Occipital lobe (tissue), 2 donors: Measurements from ENCODE around the gene GET4. TPM values are rescaled to one million over a fixed set of nuclear protein-coding genes. Genes with fewer than 3 reads are reported as not detected.
"Not testable (repeated sequence)": the region's sequence is repeated elsewhere in the genome, so short reads cannot be mapped to it uniquely, and the experiment has no call there.

ENCODE experiments used
- DNase-seq: peaks from one replicate; lab custom pipeline; 2025; lab: John Stamatoyannopoulos, UW
- total RNA-seq: library from RNA; depleted of rRNA; stranded (reverse); fragments of >200 nt; gene quantifications from one replicate; pipeline ENCODE4 v1.2.3, GENCODE V29; 2014

The GET4 gene
- total RNA-seq, 1 donor from 2014 or later: 16.2 TPM

DNA sequence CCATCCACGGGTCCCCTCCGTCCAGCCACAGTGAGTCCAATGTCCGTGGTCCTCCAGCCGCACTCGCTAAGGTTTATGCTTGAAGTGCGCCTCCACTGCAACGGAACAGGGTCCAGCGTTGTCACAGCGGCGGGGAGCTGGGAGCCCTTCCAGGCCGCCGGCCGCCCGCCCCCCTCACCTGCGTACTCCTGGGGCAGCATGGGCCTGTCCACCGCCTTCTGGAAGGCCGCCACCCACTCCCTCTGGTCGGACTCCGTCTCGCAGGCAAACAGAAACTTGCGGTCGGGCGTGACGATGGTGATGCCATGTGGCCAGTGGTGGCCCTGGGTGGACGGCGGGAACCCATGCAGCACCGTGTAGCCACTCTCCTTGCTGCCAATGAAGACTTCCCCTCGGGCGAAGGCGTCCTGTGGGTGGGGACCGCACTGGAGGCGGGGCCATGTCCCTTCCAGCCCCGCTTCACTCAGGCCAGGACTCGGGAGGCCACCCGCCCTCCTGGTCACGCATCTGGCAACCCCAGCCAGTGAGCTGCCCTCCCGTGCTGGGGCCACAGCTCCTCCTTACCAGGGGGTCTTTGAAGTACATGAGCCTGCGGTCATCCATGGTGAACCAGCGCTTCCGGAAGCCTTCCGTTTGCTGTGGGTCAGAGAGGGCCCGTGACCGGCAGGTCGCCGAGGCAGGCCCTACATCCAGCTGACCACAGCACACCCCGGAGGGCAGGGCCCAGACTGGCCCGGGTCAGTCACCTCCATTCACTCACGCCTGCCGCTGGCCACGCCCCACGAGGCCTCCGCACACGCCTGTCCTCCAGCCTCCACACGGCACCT is 22.7 kb downstream of the GET4 start:
- DNase-seq: no peak

GRCh38 chr7:899806-900205 is 23.5 kb downstream of the GET4 start:
- DNase-seq: no peak

- DNase-seq: no peak
Observed at GRCh38 chr7:900331-901040, 24.1 kb downstream of the GET4 start.

- no peak for DNase-seq
Observed at GRCh38 chr7:901041-901387, 24.7 kb downstream of the GET4 start.

DNA sequence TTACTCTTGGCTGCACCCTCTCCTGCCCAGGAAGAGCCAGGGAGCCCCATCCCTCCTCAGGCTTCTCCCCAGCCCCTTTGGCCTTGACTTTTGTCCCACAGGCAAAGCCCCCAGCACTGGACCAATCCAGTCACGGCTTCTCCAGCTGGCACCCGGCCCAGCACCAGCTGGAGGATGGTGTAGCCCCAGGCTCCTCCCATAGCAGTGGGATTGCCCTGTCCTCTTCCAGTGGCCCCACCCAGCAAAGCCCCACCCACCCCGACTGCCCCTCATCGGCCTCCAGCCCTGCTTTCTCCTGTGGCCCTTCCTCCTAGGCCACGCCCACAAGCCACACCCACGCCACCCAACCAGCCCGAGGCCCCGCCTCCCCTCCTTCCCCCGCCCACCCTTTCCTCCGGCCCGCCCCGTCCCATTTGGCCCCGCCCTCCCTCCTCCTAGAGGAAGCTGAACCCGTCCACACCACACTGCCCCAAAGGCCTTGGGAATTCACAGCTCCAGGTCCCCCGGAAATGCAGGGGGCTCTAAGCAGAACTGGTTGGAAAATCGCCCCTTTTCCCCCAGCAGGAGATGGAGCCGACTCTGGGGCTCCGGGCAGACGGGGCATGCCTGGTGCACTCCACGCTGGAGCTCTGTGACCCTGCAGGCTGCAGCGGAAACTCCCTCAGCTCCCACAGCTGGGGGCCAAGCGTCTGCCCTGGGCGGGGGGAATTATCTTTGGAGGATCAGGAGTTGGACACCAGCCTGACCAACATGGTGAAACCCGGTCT is 25.2 kb downstream of the GET4 start:
- peak; percentile 53 for DNase-seq

- no peak for DNase-seq
Observed at GRCh38 chr7:902996-903395, 26.6 kb downstream of the GET4 start.

DNA sequence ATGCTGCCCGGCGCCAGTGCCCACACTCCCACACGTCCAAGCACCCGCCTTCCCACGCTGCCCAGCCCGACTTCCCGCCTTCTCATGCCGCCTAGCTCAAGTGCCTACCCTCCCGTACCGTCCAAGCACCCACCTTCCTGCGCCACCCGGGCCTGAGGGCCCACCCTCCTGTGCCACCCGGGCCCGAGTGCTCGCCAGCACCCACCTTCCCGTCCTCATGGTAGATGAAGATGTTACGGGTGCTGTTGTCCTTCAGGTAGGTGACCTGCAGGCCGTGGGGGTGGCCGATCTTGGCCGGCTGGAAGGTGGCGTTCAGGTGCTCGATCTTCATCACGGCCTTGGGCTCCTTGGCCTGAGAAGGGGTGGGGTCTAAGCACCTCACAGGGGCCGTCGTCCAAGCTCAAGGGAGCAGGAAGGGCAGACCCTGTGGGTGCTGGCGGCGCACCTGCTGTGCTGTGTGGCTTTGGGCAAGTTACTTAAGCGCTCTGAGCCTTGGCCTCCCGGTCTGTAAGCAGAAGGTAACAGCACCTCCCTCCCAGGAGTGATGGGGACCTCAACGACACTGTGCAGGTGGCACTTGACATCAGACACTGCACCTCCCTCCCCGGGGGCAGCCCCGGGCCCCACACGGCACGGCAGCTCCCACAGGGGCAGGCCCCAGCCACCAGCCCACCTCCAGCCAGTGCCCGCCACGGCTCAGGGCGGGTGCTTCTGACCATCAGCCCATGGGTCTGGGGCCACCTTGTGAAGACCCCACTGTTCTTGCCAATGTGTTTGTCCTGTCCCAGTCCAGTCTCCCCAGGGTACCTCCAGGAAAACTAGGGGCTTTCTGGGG is 27.8 kb downstream of the GET4 start:
- DNase-seq: no peak

- no peak for DNase-seq
Observed at GRCh38 chr7:904847-905246, 28.5 kb downstream of the GET4 start.

- DNase-seq: no peak
Observed at GRCh38 chr7:906776-907157, 30.4 kb downstream of the GET4 start.

DNA sequence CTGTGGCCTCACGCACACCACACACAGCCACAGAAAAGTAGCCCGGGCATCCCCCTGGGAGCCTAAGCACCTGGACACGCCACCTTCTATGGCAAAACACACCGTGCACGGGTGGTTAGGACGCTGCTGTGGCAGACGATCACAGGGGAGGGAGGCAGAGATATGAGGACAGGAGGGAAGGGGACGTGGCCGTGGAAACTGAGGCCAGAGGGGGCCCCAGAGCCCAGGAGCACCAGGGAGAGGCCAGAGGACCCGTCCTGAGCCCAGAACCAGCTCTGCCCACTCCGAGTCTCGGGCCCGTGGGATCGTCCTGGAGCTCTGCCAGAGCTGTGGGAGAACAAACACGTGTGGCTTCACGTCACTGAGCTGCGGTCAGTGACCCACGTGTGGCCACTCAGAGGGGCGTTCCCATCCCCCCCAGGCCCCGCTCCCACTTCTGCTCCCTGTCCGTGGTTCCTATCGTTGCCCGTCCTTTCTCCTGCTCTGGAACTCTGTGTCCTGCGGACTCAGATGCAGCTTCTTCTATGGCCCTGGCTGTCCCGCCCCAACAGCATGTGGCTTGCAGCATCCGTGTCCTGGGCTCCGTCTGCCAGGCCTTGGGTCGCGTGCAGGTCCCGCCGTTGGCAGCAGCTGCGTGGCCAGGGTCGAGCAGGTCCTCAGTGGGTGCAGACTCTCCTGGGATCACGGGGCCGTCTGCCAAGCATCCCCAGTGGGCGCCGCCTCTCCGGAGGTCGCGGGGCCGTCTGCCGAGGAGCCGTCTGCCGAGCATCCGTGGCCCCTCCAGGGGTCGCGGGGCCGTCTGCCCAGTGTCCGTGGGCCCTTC is 31.0 kb downstream of the GET4 start:
- no peak for DNase-seq

GRCh38 chr7:908159-908581 is 31.8 kb downstream of the GET4 start:
- no peak for DNase-seq

- not testable (repeated sequence) for DNase-seq
Observed at GRCh38 chr7:908591-909357, 32.4 kb downstream of the GET4 start.

DNA sequence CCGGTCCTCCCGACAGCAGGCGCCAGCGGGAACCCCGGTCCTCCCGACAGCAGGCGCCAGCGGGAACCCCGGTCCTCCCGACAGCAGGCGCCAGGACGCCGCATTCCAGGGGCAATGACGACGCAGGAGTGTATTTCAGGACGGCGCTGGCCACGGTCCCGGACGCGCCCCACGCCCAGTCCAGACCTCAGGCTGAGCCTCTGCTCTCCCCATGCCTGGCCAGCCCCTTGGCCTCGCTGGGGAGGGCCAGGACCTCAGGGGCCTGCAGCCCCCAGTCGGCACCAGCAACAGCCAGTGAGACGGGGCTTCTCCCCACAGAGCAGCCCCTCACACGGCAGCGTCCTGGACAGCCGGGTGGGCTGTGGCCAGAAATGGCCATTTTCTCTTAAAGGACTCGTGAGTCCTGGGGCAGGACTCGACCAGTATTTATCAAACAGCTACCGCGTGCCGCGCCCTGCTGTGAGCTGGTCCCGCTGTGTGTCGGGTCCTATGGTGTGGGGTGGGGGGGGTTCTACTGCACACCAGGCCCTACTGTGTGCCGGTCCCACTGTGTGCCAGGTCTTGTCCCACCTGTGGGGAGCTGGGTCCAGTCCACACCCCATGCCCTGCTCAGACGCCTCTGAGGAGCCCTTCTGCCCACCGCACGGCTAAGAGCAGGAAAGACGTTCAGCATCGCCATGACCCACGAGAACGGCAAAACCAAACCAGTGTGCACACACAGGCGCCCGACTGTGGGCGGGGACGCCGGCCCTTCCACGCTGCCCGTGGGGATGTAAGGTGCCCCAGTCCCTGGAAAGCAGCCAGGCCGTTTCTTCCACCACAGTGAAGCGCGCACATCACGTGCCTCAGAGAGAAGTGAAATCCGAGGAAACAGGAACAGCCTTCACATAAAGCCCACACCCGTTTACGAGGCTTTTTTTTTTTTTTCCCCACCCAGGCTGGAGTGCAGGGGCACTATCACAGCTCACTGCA is 33.3 kb downstream of the GET4 start:
- no peak for DNase-seq

GRCh38 chr7:910441-910861 is 34.1 kb downstream of the GET4 start:
- DNase-seq: no peak

GRCh38 chr7:910931-911431 is 34.6 kb downstream of the GET4 start:
- DNase-seq: no peak

DNA sequence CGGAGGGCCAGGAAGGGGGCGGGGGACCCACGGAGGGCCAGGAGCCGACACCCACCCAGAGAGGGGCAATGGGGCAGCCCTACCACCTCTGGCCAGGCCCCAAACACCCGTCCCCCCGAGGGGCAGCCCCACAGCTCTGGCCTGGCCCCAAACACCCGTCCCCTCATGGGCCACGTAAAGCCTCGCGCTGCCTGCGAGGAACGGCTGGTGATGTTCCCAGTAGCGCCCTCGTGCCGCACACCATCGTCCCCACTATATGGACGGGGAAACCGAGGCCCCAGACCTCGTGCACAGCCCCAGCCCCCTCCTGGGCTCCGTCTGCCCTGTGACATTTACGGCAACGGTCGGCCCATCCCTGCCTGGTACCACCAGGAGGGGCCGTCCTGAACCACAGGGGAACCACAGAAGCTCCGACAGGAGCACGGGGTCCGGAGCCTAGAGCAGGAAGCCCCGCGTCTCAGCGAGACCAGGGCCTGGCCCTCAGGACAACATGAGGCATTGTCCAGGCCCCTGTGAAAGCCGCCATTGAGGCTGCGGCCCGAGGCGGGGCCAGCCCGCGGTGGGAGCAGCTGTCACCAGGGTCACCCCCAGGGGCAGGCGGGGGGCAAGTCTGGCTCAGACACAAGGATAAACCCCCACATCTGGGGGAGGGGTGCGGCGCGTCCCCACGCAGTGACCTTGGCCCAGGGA is 35.6 kb downstream of the GET4 start:
- DNase-seq: peak; percentile 54

DNA sequence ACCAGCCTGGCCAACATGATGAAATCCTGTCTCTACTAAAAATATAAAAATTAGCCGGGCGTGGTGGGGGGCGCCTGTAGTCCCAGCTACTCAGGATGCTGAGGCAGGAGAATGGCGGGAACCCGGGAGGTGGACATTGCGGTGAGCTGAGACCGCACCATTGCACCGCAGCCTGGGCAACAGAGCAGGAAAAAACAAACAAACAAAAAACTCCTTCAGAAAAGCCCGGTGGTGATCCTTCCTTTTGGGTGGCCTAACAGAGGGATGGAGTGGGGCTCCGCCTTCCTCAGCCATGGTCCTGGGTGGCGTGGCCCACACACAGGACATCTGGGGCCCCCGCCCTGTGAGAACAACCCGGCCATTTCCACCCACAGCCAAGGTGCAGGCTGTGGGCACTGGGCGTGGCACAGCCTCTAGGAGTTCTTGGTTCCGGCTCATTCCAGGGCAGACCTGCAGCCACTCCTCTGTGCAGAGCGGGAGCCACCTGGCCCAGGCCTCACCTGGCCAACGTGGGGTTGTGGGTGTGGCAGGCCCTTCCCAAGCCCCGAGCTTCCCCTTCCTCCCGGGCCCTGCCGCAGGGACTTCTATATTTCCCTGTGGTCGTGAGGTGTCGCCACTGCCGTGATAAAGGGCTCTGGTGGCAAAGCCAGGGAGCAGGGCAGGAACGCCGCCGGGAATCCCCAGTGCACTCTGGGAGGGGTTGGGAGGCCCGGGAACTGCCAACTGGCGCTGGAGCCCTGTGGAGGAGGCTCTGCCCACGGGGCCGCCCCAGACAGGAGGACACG is 37.6 kb downstream of the GET4 start:
- peak; percentile 54 for DNase-seq
